Right lobe of liver (tissue), 4 donors: ENCODE measurements around the gene ASB3.

Source experiments
- CTCF ChIP-seq, 4 donors: fragments of 200-600 bp in 3 of 4; fragments of 450-650 bp in 1 of 4; IDR thresholded peaks; one replicate each; pipeline versions ENCODE4 v1.5.1 to v1.8.0; 2016 to 2022; ENCODE audit warnings: antibody characterized with exemption in 4 of 4, mild to moderate bottlenecking in 2 of 4
- POLR2A ChIP-seq: fragments of 450-650 bp; IDR thresholded peaks from one replicate; pipeline ENCODE4 v1.6.1; 2017; ENCODE audit warnings: antibody characterized with exemption, mild to moderate bottlenecking
- donor health status: DM: no; HTN: no; CAD: no.
- donor health status: DM: no; HTN: no; CAD: no.
- donor health status: DM: no; HTN: yes; CAD: no.

DNA sequence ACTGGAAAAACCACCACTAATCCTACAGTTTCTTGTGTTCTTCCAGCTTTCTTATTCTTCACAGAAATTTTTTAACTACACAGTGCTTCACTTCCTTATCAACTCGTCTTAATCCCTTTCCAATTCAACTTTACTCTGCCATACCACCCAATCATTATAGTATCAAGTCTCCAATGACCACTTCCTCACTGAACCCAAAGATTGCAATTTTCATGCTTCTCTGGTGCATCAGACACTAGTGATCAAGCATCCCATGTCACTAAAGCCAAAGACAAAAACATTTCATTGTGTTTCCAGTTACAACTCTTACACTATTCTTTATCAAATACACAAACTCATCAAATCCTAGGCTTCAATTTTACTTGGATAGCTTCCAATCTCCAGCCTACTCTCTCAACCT is 9.6 kb downstream of the ASB3 start:
- no peak for TF ChIP-seq CTCF (IDR thresholded peaks at IDR 0.05)
- no peak for TF ChIP-seq POLR2A
